ENCODE measurements around the gene CLNK.

CLNK gene

DNA sequence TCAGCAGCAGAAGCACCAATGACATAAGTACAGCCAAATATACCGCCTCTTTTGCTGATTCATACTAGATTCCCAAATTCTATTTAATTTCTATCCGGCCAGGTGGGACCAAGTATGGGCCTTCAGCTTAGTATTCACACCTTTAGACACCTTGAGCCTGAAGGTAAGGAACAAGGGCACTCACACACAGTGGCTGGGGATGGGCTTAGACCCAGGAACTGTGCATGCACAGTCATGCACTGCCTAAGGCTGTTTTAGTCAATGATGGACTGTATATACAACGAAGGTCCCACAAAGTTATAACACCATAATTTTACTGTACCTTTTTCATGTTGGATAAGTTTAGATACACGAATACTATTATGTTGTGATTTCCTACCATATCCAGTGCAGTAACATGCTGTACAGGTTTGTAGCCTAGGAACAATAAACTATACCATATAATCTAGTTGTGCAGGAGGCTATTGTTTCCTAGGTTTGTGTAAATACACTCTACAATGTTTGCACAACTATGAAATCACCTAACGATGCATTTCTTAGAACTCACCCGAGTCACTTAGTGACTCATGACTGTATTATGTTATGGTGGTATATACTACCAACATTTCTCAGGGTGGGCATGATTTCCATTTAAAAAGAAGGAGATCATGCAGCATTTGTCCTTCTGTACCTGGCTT, 9.7 kb upstream of the CLNK start:
- no peak for DNase-seq (ENCODE audit: insufficient read length, low spot score)
- TF ChIP-seq, protein P1, sequence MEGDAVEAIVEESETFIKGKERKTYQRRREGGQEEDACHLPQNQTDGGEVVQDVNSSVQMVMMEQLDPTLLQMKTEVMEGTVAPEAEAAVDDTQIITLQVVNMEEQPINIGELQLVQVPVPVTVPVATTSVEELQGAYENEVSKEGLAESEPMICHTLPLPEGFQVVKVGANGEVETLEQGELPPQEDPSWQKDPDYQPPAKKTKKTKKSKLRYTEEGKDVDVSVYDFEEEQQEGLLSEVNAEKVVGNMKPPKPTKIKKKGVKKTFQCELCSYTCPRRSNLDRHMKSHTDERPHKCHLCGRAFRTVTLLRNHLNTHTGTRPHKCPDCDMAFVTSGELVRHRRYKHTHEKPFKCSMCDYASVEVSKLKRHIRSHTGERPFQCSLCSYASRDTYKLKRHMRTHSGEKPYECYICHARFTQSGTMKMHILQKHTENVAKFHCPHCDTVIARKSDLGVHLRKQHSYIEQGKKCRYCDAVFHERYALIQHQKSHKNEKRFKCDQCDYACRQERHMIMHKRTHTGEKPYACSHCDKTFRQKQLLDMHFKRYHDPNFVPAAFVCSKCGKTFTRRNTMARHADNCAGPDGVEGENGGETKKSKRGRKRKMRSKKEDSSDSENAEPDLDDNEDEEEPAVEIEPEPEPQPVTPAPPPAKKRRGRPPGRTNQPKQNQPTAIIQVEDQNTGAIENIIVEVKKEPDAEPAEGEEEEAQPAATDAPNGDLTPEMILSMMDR (IDR thresholded peaks at IDR 0.05; ENCODE audit: insufficient read depth, missing control alignments), result no peak
- FAIRE-seq, result no peak

DNA sequence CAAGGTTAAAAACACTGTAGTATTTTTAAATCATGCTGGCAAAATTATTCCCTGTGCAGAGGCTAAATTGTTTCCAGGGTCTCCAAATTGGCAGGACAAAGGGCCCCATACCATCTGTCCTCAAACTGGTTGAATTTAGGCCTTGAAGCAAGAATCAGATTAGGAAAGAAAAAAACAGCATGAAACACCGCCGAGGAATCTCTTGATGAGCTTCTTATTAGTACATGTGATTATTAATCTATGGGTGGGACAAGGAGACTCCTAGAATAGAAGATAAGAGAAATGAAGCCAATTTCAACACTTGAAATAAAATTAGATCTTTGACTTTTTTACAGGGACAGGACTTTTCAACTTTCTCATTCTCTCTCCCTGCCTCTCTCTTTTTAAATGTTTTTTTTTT, 7.1 kb upstream of the CLNK start:
- FAIRE-seq (no peak), DNase-seq (ENCODE audit: insufficient read length, low spot score) (no peak)
- TF ChIP-seq, protein P1 (IDR thresholded peaks at IDR 0.05; ENCODE audit: insufficient read depth, missing control alignments), result no peak

DNA sequence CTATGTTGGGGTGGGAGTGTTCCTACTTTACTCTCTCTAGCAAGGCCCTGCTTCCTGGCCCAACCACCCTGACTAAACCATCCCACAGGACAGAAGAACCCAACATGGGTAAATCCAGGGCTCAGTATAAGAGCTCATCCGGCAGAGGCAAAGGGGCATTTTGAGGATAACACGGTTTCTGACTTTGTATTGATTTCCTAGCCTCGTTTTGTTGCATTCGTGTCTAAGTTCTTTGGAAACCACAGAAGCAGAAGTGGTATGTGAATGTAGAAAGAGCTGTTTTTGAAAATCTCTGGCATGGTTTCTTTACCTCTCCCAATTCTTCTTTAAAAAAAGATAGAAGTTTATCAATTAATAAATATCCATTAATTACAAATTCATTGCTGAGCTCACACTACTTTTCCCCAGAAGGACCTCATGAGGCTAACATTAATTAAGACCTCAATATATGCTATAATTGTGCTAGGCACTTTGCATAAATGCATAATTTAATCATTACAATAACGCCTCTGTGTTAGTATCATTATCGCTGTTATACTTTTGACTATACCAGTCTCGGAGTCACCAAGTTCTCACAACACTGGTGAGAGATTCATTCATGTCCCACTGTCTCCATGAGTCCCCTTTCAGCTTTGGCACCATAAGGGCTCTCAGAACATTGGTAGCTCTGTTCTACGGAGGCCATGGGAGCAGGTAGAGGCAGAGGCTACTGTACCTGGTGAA, 5.8 kb upstream of the CLNK start:
- DNase-seq (ENCODE audit: insufficient read length, low spot score), result no peak

DNA sequence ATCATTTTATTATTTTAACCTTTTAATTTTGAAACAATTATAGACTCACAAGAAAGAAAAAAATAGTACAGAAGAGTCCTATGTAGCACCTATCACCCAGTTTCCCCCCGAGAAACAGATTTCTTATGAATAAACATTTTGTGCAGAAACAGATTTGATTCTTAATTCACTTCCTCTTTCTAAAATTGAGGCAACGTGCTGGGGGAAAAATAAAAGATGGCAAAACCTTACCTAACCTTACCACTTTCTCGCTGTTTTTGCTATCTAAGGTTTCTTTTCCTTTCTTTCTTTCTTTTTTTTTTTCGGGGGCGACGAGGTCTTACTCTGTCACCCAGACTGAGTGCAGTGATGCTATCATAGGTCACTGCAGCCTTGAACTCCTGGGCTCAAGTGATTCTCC, 4.3 kb upstream of the CLNK start:
- FAIRE-seq (no peak), DNase-seq (ENCODE audit: insufficient read length, low spot score) (no peak)
- TF ChIP-seq, protein P1 (IDR thresholded peaks at IDR 0.05; ENCODE audit: insufficient read depth, missing control alignments), result no peak

More for the DNA sequence above, 5.8 kb upstream of the CLNK start:
- TF ChIP-seq, protein P1 (IDR thresholded peaks at IDR 0.05; ENCODE audit: insufficient read depth, missing control alignments), result no peak
- FAIRE-seq, result no peak

DNA sequence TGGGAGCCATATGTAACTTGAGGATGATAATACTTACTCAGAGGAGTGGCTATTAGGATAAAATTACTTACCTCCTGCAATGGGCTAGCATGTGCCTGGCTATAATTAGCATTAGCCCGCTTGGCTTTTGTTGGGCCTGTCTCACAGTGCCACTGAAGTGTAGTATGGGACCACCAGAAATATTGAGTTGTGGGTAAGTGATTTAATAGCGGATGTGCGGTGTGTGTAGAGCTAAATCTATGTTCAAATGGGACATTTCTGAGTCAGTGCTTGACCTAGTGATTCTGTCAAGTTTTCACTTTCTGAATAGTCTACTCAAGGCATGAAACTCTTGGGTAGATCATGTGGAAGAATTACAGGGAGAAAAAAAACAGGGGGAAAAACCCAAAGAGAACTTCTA, 3.5 kb upstream of the CLNK start:
- no peak for FAIRE-seq
- TF ChIP-seq, protein P1 (IDR thresholded peaks at IDR 0.05; ENCODE audit: insufficient read depth, missing control alignments), result no peak

DNA sequence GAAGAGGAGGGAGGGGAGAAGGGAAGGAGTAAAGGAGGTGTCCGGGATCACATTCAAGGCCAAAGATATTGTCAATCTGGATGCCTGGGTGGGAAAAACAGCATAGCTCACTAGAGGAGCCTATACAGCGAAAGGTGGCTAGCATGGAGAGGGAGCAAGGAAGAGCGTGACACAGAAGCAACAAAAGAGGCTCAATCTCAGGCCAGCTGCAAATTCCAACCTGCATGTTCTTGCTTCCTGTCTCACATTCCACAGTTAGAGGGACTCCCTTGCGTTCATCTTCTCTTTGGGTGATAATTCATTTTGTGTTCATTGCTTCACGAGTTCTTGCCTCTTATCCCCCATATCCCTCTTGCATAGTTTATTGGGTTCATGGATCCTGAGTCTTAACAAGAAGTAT, 3.0 kb upstream of the CLNK start:
- FAIRE-seq (no peak), DNase-seq (ENCODE audit: insufficient read length, low spot score) (no peak)
- TF ChIP-seq, protein P1 (IDR thresholded peaks at IDR 0.05; ENCODE audit: insufficient read depth, missing control alignments), result no peak

More for the DNA sequence above, 3.5 kb upstream of the CLNK start:
- DNase-seq (ENCODE audit: insufficient read length, low spot score), result no peak

DNA sequence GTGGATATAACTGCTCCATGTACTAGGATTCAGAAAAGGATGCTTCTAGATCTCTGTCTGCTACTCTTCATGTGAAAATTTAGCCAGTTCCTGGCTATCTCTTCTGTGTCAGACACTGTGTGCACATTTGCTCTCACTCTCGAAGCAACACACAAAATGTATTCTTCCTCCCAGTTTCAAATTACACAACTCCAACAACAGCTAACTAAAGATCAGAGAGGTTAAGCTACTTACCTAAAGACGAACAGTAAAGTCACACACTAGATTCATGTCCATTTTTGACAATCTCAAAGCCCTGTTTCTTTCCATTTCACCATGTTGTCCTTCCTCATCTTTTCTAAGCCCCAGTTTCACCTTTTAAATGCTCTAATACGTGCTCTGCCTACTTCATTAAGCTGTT, 2.2 kb downstream of the CLNK start:
- FAIRE-seq, result no peak

More for the DNA sequence above, 2.2 kb downstream of the CLNK start:
- TF ChIP-seq, protein P1 (IDR thresholded peaks at IDR 0.05; ENCODE audit: insufficient read depth, missing control alignments), result no peak
- no peak for DNase-seq (ENCODE audit: insufficient read length, low spot score)

Measured in D721Med (cell line).